Esophagus muscularis mucosa (tissue), 4 donors: ENCODE results near the gene CDK14. TPM values are rescaled to one million over a fixed set of nuclear protein-coding genes. Genes with fewer than 3 reads are reported as not detected.

Experiments
- DNase-seq: peaks from one replicate; pipeline ENCODE4 v3.0.0-alpha.2; 2017; ENCODE audit errors: extremely low spot score
- H3K27ac ChIP-seq, 4 donors: fragments of 200-600 bp; sonication (generic); replicated peaks in 1 of 4; 1 replicate in 3 of 4; 2 replicates in 1 of 4; pipeline ENCODE4 v1.5.1; 2016 to 2019; ENCODE audit warnings: mild to moderate bottlenecking in 1 of 4
- H3K27me3 ChIP-seq, 4 donors: fragments of 200-600 bp; sonication (generic); one replicate each; pipeline versions ENCODE4 v1.5.1 to v1.6.0; 2016 to 2019
- H3K36me3 ChIP-seq, 4 donors: fragments of 200-600 bp; sonication (generic); one replicate each; pipeline ENCODE4 v1.5.1; 2016 to 2019
- H3K4me1 ChIP-seq, 4 donors: fragments of 200-600 bp; sonication (generic); one replicate each; pipeline ENCODE4 v1.5.1; 2016 to 2019
- H3K4me3 ChIP-seq, 4 donors: fragments of 200-600 bp; sonication (generic); 1 replicate in 2 of 4; 2 replicates in 2 of 4; pipeline ENCODE4 v1.5.1; 2016 to 2019; ENCODE audit warnings: mild to moderate bottlenecking in 4 of 4, moderate library complexity in 1 of 4
- H3K9me3 ChIP-seq, 4 donors: fragments of 200-600 bp; sonication (generic); 1 replicate in 3 of 4; 2 replicates in 1 of 4; pipeline ENCODE4 v1.5.1; 2016 to 2019
- EP300 ChIP-seq: sonication (generic); formaldehyde crosslinking; IDR thresholded peaks from one replicate; pipeline ENCODE4 v1.6.1; 2017; ENCODE audit warnings: antibody characterized with exemption
- POLR2A ChIP-seq: fragments of 450-650 bp; IDR thresholded peaks from one replicate; pipeline ENCODE4 v1.6.1; 2017; ENCODE audit warnings: antibody characterized with exemption, moderate library complexity, mild to moderate bottlenecking, low read depth
- POLR2AphosphoS5 ChIP-seq, 2 donors: sonication (generic); formaldehyde crosslinking; IDR thresholded peaks; one replicate each; pipeline ENCODE4 v1.6.1; 2017; ENCODE audit warnings: antibody characterized with exemption in 2 of 2
- WGBS: methylation state at CpG from one replicate; pipeline ENCODE4 v1.1.5; 2018; 5-methylcytosine and 5-hydroxymethylcytosine counted together
- intact Hi-C: fragments of 100-400 bp; cut with DNase I; formaldehyde crosslinking; loops from one replicate; pipeline ENCODE4 v1.15.1; 2023
- total RNA-seq, 4 donors: library from RNA; depleted of rRNA; stranded (reverse); fragments of >200 nt; gene quantifications; one replicate each; pipeline versions ENCODE4 v1.1.0 to v1.2.1, GENCODE V29; 2016
- TF ChIP-seq, protein P1 (sequence below), 3 experiments: fragments of 200-600 bp in 2 of 3; fragments of 450-650 bp in 1 of 3; sonication (generic) in 2 of 3; IDR thresholded peaks; one replicate each; pipeline ENCODE4 v1.5.1; 2017 to 2019; ENCODE audit warnings: antibody characterized with exemption in 3 of 3, mild to moderate bottlenecking in 2 of 3, moderate library complexity in 1 of 3

The CDK14 gene
- total RNA-seq, 4 donors from 2014 or later: 9.6 to 17.7 (median 14.3) TPM

- H3K36me3 ChIP-seq: no peaks in the 10 kb centered on the region
- intact Hi-C loops: no loop called here
- H3K4me1 ChIP-seq: no peaks in the 10 kb centered on the region
- no peak overlapping the region for H3K27ac ChIP-seq
- no peak for DNase-seq
- H3K4me3 ChIP-seq: no peak overlapping the region
- H3K27me3 ChIP-seq: no peaks in the 10 kb centered on the region
- no peak for TF ChIP-seq POLR2AphosphoS5 (IDR thresholded peaks at IDR 0.05)
- TF ChIP-seq, protein P1, sequence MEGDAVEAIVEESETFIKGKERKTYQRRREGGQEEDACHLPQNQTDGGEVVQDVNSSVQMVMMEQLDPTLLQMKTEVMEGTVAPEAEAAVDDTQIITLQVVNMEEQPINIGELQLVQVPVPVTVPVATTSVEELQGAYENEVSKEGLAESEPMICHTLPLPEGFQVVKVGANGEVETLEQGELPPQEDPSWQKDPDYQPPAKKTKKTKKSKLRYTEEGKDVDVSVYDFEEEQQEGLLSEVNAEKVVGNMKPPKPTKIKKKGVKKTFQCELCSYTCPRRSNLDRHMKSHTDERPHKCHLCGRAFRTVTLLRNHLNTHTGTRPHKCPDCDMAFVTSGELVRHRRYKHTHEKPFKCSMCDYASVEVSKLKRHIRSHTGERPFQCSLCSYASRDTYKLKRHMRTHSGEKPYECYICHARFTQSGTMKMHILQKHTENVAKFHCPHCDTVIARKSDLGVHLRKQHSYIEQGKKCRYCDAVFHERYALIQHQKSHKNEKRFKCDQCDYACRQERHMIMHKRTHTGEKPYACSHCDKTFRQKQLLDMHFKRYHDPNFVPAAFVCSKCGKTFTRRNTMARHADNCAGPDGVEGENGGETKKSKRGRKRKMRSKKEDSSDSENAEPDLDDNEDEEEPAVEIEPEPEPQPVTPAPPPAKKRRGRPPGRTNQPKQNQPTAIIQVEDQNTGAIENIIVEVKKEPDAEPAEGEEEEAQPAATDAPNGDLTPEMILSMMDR (IDR thresholded peaks at IDR 0.05): no peak
- TF ChIP-seq POLR2A: no peak
- no peak for TF ChIP-seq EP300
- H3K9me3 ChIP-seq: no peaks in the 10 kb centered on the region
- 82% methylated on average over 1 of the region's 1 CpG for WGBS
Observed at GRCh38 chr7:90584378-90584777, 11.7 kb upstream of the CDK14 start.

- intact Hi-C loops: no loop called here
- Histone ChIP-seq H3K9me3 (no peaks in the 10 kb centered on the region), H3K27me3 (no peaks in the 10 kb centered on the region), H3K36me3 (no peaks in the 10 kb centered on the region), H3K27ac (no peak overlapping the region), H3K4me1 (no peaks in the 10 kb centered on the region), H3K4me3 (no peak overlapping the region)
- 65% methylated on average over 1 of the region's 1 CpG for whole genome bisulfite sequencing
- TF ChIP-seq POLR2AphosphoS5 (IDR thresholded peaks at IDR 0.05) (no peak), EP300 (no peak), POLR2A (no peak)
- TF ChIP-seq, protein P1 (IDR thresholded peaks at IDR 0.05): no peak
- no peak for DNase-seq
Observed at GRCh38 chr7:90586091-90586490, 10.0 kb upstream of the CDK14 start.

GRCh38 chr7:90587766-90588165 is 8.4 kb upstream of the CDK14 start:
- 92% methylated on average over 2 of the region's 2 CpGs for WGBS
- intact Hi-C loops: no loop called here
- no peak overlapping the region for H3K27ac ChIP-seq
- H3K36me3 ChIP-seq: no peaks in the 10 kb centered on the region
- H3K9me3 ChIP-seq: no peaks in the 10 kb centered on the region
- H3K27me3 ChIP-seq: no peaks in the 10 kb centered on the region
- no peak for DNase-seq
- TF ChIP-seq POLR2AphosphoS5 (IDR thresholded peaks at IDR 0.05): no peak
- no peak for TF ChIP-seq POLR2A
- TF ChIP-seq, protein P1 (IDR thresholded peaks at IDR 0.05): no peak
- no peak for TF ChIP-seq EP300
- no peaks in the 10 kb centered on the region for H3K4me1 ChIP-seq
- H3K4me3 ChIP-seq: no peak overlapping the region

GRCh38 chr7:90592033-90592432 is 4.1 kb upstream of the CDK14 start:
- DNase-seq: no peak
- H3K4me1 ChIP-seq: peaks cover 0 to 22% (median 14%) of the 10 kb centered on the region in 4 donors
- no peaks in the 10 kb centered on the region for H3K27me3 ChIP-seq
- H3K4me3 ChIP-seq: no peak overlapping the region
- H3K9me3 ChIP-seq: no peaks in the 10 kb centered on the region
- H3K36me3 ChIP-seq: no peaks in the 10 kb centered on the region
- H3K27ac ChIP-seq: no peak overlapping the region
- intact Hi-C loops: no loop called here
- TF ChIP-seq POLR2A (no peak), EP300 (no peak), POLR2AphosphoS5 (IDR thresholded peaks at IDR 0.05) (no peak)
- TF ChIP-seq, protein P1 (IDR thresholded peaks at IDR 0.05): no peak

DNA sequence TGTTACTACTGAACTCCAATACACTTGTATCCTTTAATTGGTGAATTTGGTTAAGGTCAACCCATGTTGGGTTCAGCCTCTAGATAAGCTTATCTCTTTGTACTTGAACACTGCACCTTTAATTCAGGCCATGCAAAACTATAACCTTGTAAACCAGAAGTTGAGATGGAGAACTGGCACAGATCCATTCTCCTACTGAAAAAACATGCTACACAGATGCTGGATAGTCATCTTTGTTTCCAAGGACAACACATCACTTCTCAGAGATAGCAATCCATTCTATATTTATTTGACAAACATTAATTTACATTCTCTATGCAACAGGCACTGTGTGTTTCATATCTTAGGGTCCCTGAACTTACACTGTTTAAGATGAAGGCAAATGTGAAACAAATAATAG is 2.9 kb upstream of the CDK14 start:
- Histone ChIP-seq H3K4me1 (peaks cover 0 to 32% (median 23%) of the 10 kb centered on the region in 4 donors), H3K9me3 (no peaks in the 10 kb centered on the region), H3K4me3 (no peak overlapping the region), H3K27me3 (no peaks in the 10 kb centered on the region), H3K36me3 (no peaks in the 10 kb centered on the region), H3K27ac (no peak overlapping the region)
- intact Hi-C loops: no loop called here
- no peak for DNase-seq
- TF ChIP-seq POLR2A (no peak), POLR2AphosphoS5 (IDR thresholded peaks at IDR 0.05) (no peak), EP300 (no peak)
- TF ChIP-seq, protein P1 (IDR thresholded peaks at IDR 0.05): no peak
